NCI-H2107 treated with DMSO at 0.1 percent for 48 hours (cell line): ENCODE results near the gene C2.

Experiments used
- DNase-seq: peaks from one replicate; lab custom pipeline; 2025; ENCODE audit not compliant: unreplicated experiment; lab: John Stamatoyannopoulos, UW

Gene C2

DNA sequence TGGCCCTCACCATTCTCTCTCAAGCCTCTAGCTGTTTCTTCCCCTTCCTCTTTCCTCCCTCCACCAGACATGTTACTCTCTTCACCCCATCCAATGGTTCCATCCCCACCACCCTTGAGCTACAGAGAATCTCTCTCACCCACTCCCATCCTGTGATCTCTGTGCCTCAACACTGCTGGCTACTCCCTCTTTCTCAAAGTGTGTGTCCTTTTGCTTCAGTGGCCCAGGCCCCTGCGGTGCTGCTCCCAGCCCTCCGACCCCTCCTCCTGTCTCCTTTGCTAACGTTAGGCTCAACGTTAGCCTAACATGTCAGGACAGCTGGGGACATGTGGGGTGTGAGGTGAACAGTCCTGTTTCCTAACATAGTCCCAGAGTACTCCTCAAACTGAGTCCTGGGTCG lies 25.4 kb downstream of the C2 start:
- DNase-seq = no peak

DNA sequence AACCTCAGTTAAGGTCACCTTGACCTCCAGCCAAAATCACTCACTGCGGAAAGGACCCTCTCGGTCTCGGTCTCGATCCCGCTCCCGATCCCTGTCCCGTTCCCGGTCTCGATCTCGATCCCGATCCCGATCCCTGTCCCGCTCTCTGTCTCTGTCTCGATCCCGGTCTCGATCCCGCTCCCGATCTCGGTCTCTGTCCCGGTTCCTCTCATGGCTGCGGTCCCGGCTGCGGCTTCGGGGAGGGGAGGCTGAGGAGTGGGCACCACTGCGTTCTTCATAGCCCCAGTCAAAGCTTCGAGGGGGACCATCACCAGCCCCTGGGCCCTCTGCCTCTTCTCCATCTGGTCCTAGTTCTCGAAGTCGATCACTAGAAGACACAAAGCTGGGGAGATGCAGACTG lies 27.0 kb downstream of the C2 start:
- no peak for DNase-seq

DNA sequence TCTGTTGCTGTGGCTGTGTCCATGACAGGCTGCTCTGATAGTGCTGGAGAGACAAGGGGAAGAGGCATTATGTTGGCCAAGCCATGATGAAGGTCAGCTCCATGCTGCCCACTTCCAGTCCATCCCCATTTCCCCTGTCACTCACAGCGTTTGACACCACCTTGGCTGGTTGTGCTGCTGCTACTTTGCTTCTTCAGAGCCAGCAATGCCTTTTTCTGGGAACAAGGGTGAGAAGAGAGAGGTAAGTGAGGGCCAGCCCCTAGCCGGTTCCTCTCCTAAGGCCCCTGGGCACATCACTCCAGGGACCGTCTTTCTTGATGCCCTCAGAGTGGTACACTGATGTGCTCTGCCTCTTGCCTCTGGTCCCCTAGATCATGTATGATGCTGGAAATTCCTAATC lies 29.3 kb downstream of the C2 start:
- DNase-seq = no peak

DNA sequence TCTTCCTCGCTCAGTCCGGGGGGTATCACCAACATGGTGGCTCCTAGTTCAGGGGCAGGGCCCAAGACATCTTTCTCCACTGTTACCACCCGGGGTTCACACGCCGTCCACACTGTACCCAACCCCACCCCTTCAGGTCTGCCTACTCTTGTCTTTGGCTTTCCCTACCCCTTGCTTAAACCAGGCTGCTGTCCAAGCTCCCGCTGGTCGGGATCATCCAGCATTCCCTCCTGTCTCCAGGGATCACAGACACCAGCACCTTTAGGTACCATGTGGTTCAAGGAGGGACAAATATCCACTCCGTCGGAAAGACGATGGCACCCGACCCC lies 30.9 kb downstream of the C2 start:
- no peak for DNase-seq

DNA sequence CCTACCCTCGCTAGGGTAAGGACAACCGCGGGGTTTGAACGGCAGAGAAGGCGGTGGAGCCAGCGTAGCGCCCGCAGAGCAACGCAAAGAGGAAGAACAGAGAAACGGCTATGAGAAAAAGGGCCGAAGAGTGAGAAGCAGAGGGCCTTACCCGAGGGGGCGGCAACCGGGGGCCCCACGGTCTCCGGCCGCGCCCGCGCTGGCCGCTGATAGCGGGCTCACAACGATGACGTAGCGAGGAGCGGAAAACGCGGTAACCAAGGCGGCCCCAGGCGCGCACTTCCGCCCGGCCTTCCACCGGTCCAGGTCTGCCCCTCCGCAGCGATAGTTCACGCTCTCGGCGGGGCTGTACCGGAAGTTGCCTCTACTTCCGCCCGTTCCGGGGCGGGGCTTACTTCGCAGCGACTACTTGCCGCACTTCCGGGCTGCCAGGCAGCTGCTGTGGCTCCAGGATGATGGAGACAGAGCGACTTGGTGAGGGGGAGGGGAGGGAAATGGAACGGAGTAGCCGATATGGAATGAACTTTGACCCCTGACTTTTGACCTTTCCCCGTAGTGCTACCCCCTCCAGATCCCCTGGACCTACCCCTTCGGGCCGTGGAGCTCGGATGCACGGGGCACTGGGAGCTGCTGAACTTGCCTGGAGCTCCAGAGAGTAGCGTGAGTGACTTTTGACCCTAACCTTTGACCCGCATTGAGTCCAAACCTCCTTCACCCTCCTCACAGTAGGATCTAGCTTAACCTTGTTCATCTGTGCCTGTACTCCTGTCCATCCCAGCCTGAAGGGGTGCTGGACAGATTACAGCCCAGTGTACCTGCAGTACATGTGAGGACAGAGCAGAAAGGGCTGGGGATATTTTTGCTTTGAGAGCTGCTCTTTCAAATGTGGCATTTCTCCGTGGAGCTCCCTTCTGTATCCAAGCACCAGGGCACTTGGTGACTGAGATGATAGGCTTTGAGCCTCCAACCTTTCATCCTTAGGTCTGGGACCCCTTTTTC lies 31.5 kb downstream of the C2 start, which contains the start of the genes NELFE and SKIC2:
TSS of gene NELFE (minus strand) at position 231 of the 999 bp plus-strand sequence. CDS start 525 bp downstream, outside the sequence.
TSS of gene SKIC2 (plus strand) at position 435 of the 999 bp plus-strand sequence. CDS start at position 453, 18 bp downstream.
- DNase-seq = peak; percentile 64

DNA sequence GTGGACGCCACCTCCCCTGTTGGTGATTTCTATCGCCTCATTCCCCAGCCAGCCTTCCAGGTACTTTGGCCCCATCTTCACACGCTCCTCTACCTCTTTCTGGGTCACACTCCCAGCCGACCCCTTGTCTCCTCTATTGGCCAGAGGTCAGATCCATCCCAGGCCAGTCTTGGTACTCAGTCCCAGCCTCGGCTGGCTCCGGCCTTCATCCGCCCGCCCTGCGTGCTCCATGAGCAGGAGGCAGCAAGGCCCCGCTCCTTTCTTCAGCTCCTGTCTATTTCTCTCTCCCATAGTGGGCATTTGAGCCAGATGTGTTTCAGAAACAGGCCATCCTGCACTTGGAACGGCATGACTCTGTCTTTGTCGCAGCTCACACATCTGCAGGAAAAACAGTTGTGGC lies 34.1 kb downstream of the C2 start:
- no peak for DNase-seq

DNA sequence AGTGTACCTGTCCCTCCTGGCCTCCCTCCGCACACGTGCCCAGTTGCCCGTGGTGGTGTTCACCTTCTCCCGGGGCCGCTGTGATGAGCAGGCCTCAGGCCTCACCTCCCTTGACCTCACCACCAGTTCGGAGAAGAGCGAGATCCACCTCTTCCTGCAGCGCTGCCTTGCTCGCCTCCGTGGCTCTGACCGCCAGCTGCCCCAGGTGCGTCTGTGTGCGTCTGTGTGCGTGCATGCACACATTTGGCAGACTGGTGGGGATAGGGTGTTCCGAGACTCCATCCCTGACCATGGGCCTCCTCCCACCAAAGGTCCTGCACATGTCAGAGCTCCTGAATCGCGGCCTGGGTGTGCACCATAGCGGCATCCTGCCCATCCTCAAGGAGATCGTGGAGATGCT lies 36.4 kb downstream of the C2 start:
- no peak for DNase-seq

DNA sequence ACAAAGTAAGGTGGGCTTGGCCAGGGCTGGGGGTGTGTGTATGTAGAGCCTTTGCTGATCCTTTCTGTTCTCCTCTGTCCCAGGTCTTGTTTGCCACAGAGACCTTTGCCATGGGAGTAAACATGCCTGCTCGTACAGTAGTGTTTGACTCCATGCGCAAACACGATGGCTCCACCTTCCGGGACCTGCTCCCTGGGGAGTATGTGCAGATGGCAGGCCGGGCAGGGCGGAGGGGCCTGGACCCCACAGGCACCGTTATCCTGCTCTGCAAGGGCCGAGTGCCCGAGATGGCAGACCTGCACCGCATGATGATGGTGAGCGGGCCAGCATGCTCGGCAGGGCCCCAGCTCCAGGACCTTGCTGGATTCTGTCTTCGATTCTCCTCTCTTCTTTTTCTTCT lies 38.2 kb downstream of the C2 start:
- DNase-seq = no peak

DNA sequence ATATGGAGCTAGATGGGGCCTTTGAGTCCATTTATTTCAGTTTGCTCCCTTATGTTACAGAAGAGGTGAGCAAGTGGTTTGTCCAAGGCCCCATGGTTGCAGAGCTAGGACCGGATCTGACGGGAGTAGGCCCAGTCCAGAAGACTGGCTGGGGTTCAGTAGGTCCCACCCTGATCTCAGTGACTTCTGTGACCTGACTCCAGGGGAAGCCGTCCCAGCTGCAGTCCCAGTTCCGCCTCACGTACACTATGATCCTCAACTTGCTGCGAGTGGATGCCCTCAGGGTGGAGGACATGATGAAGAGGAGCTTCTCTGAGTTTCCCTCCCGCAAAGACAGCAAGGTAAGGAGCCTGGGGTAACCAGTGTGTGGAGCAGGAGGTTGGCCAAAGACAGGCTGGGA lies 39.0 kb downstream of the C2 start:
- DNase-seq = no peak

DNA sequence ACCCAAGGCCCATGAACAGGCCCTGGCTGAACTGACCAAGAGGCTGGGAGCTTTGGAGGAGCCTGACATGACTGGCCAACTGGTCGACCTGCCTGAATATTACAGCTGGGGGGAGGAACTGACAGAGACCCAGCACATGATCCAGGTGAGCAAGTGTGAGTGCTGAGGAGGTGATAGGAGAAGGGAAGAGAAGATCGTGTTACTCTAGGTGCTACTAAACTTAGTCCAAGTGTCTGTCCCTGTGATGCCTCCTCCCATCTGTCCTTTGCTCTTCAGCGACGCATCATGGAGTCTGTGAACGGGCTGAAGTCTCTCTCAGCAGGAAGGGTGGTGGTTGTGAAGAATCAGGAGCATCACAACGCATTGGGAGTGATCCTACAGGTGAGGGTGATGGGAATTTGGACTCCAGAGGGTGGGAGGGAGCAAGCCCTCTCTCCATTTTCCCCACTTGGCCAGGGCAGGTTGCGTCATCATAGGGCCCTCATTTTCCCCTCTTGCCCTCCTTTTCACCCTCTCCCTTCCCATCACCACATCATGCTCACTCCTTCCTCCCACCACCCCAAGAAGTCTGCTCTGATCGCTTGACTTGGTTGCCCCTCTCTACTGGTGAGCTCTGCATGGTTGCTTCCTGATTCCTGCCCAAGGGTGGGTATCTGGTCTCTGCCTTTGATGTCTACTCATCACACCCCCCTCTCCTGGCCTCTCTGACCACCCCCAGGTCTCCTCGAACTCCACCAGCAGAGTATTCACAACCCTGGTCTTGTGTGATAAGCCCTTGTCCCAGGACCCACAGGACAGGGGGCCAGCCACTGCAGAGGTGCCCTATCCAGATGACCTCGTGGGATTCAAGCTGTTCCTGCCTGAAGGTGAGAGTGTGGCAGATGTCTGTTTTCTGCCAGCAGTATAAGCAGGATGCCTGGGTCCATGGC lies 39.7 kb downstream of the C2 start:
- DNase-seq = no peak

DNA sequence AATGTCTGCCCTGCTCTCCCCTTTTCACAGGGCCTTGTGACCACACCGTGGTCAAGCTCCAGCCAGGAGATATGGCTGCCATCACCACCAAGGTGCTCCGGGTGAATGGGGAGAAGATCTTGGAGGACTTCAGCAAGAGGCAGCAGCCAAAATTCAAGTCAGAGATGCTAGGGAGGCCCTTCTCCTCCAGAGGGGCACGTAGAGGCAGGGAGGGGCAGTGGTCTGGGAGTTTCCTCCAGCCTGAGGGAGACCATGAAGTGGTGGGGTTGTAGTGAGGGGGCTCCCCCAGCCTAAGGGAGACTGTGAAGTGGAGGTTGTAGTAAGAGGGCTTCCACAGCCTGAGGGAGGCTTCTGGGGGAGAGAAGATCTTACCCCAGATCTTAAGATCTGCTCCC lies 40.4 kb downstream of the C2 start:
- DNase-seq = no peak

DNA sequence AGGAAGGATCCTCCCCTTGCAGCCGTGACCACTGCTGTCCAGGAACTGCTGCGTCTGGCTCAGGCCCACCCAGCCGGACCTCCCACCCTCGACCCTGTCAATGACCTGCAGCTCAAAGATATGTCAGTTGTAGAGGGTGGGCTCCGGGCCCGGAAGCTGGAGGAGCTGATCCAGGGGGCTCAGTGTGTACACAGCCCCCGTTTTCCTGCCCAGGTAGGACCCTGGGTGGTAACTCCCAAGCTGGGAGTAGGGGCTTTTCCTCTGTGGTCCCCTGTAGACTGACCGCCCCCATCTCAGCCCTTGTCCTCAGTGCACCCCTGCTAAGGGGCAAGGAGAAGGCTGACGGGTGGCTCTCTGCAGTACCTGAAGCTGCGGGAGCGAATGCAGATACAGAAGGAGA lies 40.8 kb downstream of the C2 start:
- DNase-seq = no peak

DNA sequence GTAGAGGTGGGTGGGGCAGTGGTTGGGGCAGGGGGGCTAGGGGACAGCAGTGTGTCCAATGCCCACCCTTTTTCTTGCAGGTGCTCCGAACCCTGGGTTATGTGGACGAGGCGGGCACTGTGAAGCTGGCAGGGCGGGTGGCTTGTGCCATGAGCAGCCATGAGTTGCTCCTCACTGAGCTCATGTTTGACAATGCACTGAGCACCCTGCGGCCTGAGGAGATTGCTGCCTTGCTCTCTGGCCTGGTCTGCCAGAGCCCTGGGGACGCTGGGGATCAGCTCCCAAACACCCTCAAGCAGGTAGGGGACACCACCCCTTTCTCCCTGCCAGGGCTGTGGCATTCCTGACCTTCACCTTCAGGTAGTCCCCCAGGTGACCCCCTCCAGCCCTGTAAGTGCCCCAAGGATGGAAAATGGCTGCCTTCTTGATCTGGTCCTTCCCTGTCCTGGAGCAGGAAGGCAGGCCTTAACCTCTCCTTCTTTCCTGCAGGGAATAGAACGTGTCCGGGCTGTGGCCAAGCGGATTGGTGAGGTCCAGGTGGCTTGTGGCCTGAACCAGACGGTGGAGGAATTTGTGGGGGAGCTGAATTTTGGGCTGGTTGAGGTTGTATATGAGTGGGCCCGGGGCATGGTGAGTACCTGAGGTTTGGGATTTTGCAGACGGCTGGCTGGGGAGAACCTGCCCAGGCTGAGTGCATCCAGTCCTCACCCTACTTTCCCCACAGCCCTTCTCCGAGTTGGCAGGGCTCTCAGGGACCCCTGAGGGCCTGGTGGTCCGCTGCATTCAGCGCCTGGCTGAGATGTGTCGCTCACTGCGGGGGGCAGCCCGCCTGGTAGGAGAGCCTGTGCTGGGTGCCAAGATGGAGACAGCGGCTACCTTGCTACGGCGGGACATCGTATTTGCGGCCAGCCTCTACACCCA lies 41.5 kb downstream of the C2 start:
- DNase-seq = no peak

DNA sequence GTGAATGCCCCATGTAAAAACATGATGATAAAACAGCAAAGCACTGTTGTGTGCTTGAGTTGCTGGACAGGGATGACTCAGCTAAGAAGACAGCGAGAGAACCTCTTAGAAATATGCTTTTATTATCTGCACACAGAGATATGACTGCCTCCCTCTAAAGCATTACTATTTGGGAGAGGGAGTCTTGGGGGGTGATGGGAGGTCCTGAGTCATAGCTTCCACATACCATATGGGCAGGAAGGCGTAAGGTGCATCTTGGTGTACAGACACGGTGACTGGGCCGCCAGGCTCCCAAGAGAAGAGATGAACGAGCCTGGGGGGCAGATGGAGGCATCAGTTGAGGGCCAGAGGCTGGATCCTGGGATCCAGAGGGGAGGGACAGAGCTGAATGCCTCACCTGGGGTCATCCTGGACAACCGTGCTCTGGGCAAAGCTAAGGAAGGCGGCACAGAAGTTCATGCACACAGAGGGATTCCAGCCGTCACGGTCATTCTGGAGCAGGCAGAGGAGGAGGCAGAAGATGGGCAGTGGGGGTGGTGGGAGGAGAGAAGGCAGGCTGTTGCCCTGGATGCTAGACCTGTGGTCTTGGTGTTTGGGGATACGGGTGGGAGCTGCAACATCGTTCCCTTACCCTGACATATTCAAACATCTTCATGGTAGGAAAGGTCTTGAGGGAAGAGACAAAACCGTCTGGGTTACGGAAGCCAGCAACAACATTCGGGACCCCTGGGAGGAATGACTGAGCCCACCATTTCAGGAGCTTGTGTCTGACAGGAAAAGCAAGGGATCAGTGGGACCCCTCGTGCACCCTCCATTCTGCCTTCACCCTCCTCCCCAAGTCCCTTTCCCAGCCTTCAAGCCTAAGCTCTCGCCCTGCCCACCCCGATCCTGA lies 42.4 kb downstream of the C2 start:
- no peak for DNase-seq

DNA sequence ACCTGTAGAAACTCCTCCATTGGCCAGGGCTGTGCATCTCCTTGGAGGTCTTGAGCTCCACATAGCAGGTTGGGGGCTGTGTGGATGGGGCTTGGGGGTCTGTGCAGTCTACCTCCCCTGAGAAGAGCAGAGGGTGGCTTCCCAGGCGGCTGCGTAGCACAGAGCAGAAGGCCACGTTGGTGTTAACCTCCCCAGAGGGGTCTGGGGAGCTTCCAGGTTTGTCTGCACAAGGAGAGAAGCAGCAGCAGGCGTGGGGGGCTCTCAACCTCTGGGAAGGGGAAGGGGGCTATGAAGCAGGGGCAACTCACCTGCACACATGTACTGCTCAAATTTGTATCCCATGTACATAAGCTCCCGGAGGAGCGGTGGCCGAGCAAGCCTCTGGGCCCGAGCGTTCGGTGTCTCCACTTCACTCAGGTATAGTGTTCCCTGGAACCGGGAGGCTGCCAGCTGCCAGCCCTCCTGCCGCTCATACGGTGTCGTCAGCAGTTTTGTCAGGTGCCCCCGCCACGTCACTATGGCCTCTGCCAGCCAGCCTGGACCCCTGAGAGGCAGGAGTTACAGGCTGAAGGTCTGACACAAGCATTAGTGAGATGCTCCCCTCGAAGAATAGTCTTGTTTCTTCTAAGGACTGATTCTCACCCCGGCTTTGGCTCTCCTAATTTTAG lies 43.2 kb downstream of the C2 start:
- peak; percentile 20 for DNase-seq

DNA sequence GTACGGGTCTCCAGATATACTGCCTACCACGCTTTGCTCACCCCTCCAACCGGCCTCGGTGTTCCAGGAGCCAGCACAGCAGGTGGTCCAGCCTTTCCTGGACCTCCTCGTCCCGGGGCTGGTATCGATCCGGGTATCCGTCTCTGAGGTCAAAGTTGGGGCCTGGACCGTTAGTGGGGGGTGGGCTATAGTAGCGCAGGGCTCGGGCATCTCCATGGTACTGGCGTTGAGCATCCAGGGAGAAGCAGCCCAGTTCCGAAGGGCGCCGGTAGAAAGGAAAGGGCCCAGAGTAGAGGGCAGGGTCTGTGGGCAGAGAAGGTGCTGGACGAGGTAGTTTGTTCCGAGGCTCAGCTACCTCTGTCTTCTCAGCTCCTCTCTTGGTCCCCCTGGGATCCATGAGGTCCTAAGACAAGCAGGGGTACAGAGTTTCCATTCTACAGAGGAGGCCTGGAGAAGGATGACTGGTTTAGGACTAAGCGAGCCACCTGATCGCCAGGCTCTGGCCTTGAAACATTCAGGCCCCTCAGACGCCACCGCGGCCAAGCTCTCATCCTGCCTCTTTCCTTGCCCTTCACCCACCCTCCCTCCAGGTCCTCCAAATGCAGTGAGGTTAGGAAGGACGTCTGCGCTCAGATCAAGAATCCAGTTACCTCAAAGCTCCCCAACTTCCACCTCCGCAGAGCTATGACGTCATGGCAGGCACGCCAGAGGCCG lies 43.9 kb downstream of the C2 start:
- no peak for DNase-seq

DNA sequence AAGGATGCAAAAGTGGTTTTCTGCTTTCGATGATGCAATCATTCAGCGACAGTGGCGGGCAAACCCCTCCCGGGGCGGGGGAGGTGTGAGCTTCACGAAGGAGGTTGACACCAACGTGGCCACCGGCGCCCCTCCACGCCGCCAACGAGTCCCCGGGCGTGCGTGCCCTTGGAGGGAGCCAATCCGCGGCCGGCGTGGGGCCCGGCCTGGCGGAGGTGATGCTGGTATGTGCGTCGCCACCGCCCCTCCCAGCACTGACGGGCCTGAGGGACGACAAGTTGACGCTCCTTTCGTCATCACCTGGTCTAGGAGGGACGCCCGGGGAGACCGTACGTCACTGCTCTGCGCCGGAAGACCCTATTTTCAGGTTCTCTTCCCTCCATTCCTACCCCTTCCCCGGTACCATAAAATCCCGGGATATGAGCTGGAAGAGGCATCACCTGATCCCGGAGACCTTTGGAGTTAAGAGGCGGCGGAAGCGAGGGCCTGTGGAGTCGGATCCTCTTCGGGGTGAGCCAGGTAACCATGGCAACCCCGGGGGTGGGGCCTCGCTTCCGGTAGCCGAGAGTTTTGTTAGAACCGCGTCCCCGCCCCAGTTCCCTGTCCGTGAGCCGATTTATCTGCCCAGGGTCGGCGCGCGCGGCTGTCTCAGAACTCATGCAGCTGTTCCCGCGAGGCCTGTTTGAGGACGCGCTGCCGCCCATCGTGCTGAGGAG lies 44.6 kb downstream of the C2 start, which contains the start of gene DXO:
TSS of gene DXO (minus strand) at position 146 of the 716 bp plus-strand sequence. CDS start 463 bp downstream, outside the sequence.
- DNase-seq = peak; percentile 62
